Stimulated activated naive CD8-positive, alpha-beta T cell treated with anti-CD3 and anti-CD28 coated beads, Interleukin-15, Interleukin-2, amounts not matched to agents 100 ng/mL and 50 ng/mL, for 24 hours (primary cell): ENCODE measurements around the gene PSMD8.
"Not testable (repeated sequence)": the region's sequence is repeated elsewhere in the genome, so short reads cannot be mapped to it uniquely, and the experiment has no call there.

Experiments
- H3K27ac Mint-ChIP-seq: one replicate; pipeline ENCODE4 v1.8.0; 2021; ENCODE audit warnings: mild to moderate bottlenecking, mixed read lengths
- H3K27me3 Mint-ChIP-seq: one replicate; pipeline ENCODE4 v1.8.0; 2021; ENCODE audit warnings: mixed read lengths
- H3K36me3 Mint-ChIP-seq: one replicate; pipeline ENCODE4 v1.8.0; 2021; ENCODE audit warnings: low read depth, mixed read lengths
- H3K4me1 Mint-ChIP-seq: one replicate; pipeline ENCODE4 v1.8.0; 2021; ENCODE audit warnings: low read depth, mixed read lengths
- H3K4me3 Mint-ChIP-seq: one replicate; pipeline ENCODE4 v1.8.0; 2021; ENCODE audit warnings: mild to moderate bottlenecking, mixed read lengths
- H3K9me3 Mint-ChIP-seq: one replicate; pipeline ENCODE4 v1.8.0; 2021; ENCODE audit warnings: mixed read lengths

Gene PSMD8

GRCh38 chr19:38404858-38405257 is 30.5 kb downstream of the PSMD8 start:
- H3K4me3 Mint-ChIP-seq: peak overlapping the region; percentile 13
- no peak overlapping the region for H3K27ac Mint-ChIP-seq
- peaks cover 16% of the 10 kb centered on the region for H3K4me1 Mint-ChIP-seq
- H3K9me3 Mint-ChIP-seq: no peaks in the 10 kb centered on the region
- peaks cover 4% of the 10 kb centered on the region for H3K36me3 Mint-ChIP-seq
- H3K27me3 Mint-ChIP-seq: peaks cover 4% of the 10 kb centered on the region

GRCh38 chr19:38405276-38405675 is 30.9 kb downstream of the PSMD8 start:
- H3K36me3 Mint-ChIP-seq: peaks cover 4% of the 10 kb centered on the region
- H3K4me3 Mint-ChIP-seq: no peak overlapping the region

GRCh38 chr19:38409631-38410133 is 35.3 kb downstream of the PSMD8 start:
- no peaks in the 10 kb centered on the region for H3K9me3 Mint-ChIP-seq
- H3K27me3 Mint-ChIP-seq: no peaks in the 10 kb centered on the region
- H3K36me3 Mint-ChIP-seq: peaks cover 4% of the 10 kb centered on the region
- no peak overlapping the region for H3K27ac Mint-ChIP-seq
- H3K4me3 Mint-ChIP-seq: no peak overlapping the region
- H3K4me1 Mint-ChIP-seq: no peaks in the 10 kb centered on the region

More at GRCh38 chr19:38405276-38405675, 30.9 kb downstream of the PSMD8 start:
- H3K27ac Mint-ChIP-seq: no peak overlapping the region
- H3K27me3 Mint-ChIP-seq: peaks cover 1% of the 10 kb centered on the region
- H3K4me1 Mint-ChIP-seq: peaks cover 16% of the 10 kb centered on the region
- no peaks in the 10 kb centered on the region for H3K9me3 Mint-ChIP-seq

- H3K4me3 Mint-ChIP-seq, H3K36me3 Mint-ChIP-seq, H3K27me3 Mint-ChIP-seq, H3K27ac Mint-ChIP-seq, H3K9me3 Mint-ChIP-seq, H3K4me1 Mint-ChIP-seq: not testable (repeated sequence)
Observed at GRCh38 chr19:38410407-38410806, 36.0 kb downstream of the PSMD8 start.

GRCh38 chr19:38411041-38411712 is 36.8 kb downstream of the PSMD8 start:
- Mint-ChIP-seq H3K27ac (no peak overlapping the region), H3K4me1 (no peaks in the 10 kb centered on the region), H3K27me3 (no peaks in the 10 kb centered on the region), H3K9me3 (no peaks in the 10 kb centered on the region), H3K4me3 (no peak overlapping the region), H3K36me3 (peaks cover 4% of the 10 kb centered on the region)

- H3K27ac Mint-ChIP-seq, H3K27me3 Mint-ChIP-seq, H3K4me3 Mint-ChIP-seq, H3K36me3 Mint-ChIP-seq, H3K9me3 Mint-ChIP-seq, H3K4me1 Mint-ChIP-seq: not testable (repeated sequence)
Observed at GRCh38 chr19:38411898-38412297, 37.5 kb downstream of the PSMD8 start.

GRCh38 chr19:38412491-38412890 is 38.1 kb downstream of the PSMD8 start:
- Mint-ChIP-seq H3K36me3 (no peaks in the 10 kb centered on the region), H3K4me3 (no peak overlapping the region), H3K27ac (no peak overlapping the region), H3K4me1 (peaks cover 6% of the 10 kb centered on the region), H3K27me3 (no peaks in the 10 kb centered on the region), H3K9me3 (no peaks in the 10 kb centered on the region)

GRCh38 chr19:38412961-38413360 is 38.6 kb downstream of the PSMD8 start:
- H3K27me3 Mint-ChIP-seq: no peaks in the 10 kb centered on the region
- no peak overlapping the region for H3K27ac Mint-ChIP-seq
- no peak overlapping the region for H3K4me3 Mint-ChIP-seq
- peaks cover 11% of the 10 kb centered on the region for H3K4me1 Mint-ChIP-seq
- H3K9me3 Mint-ChIP-seq: no peaks in the 10 kb centered on the region
- no peaks in the 10 kb centered on the region for H3K36me3 Mint-ChIP-seq

- Mint-ChIP-seq H3K4me3 (no peak overlapping the region), H3K36me3 (no peaks in the 10 kb centered on the region), H3K4me1 (peaks cover 14% of the 10 kb centered on the region), H3K27me3 (no peaks in the 10 kb centered on the region), H3K27ac (no peak overlapping the region), H3K9me3 (no peaks in the 10 kb centered on the region)
Observed at GRCh38 chr19:38413416-38413815, 39.0 kb downstream of the PSMD8 start.

GRCh38 chr19:38417146-38417543 is 42.8 kb downstream of the PSMD8 start:
- Mint-ChIP-seq H3K36me3 (no peaks in the 10 kb centered on the region), H3K9me3 (no peaks in the 10 kb centered on the region), H3K27ac (peak overlapping the region; percentile 61), H3K4me1 (peaks cover 21% of the 10 kb centered on the region), H3K27me3 (no peaks in the 10 kb centered on the region), H3K4me3 (peak overlapping the region; percentile 79)

- H3K36me3 Mint-ChIP-seq: no peaks in the 10 kb centered on the region
- peaks cover 21% of the 10 kb centered on the region for H3K4me1 Mint-ChIP-seq
- H3K27me3 Mint-ChIP-seq: no peaks in the 10 kb centered on the region
- peak overlapping the region; percentile 79 for H3K4me3 Mint-ChIP-seq
- H3K27ac Mint-ChIP-seq: peak overlapping the region; percentile 61
- H3K9me3 Mint-ChIP-seq: no peaks in the 10 kb centered on the region
Observed at GRCh38 chr19:38417544-38418506, 43.5 kb downstream of the PSMD8 start.

- Mint-ChIP-seq H3K36me3 (no peaks in the 10 kb centered on the region), H3K27me3 (no peaks in the 10 kb centered on the region), H3K4me3 (no peak overlapping the region), H3K27ac (no peak overlapping the region), H3K4me1 (peaks cover 25% of the 10 kb centered on the region), H3K9me3 (no peaks in the 10 kb centered on the region)
Observed at GRCh38 chr19:38420935-38421334, 46.6 kb downstream of the PSMD8 start.

- peaks cover 33% of the 10 kb centered on the region for H3K4me1 Mint-ChIP-seq
- no peak overlapping the region for H3K27ac Mint-ChIP-seq
- H3K36me3 Mint-ChIP-seq: no peaks in the 10 kb centered on the region
- H3K27me3 Mint-ChIP-seq: no peaks in the 10 kb centered on the region
- H3K9me3 Mint-ChIP-seq: no peaks in the 10 kb centered on the region
- H3K4me3 Mint-ChIP-seq: no peak overlapping the region
Observed at GRCh38 chr19:38421856-38422255, 47.5 kb downstream of the PSMD8 start.

- Mint-ChIP-seq H3K4me3 (no peak overlapping the region), H3K4me1 (peaks cover 33% of the 10 kb centered on the region), H3K9me3 (no peaks in the 10 kb centered on the region), H3K27ac (no peak overlapping the region), H3K27me3 (no peaks in the 10 kb centered on the region), H3K36me3 (no peaks in the 10 kb centered on the region)
Observed at GRCh38 chr19:38422438-38422837, 48.1 kb downstream of the PSMD8 start.

- Mint-ChIP-seq H3K4me1 (peaks cover 33% of the 10 kb centered on the region), H3K4me3 (no peak overlapping the region), H3K36me3 (no peaks in the 10 kb centered on the region), H3K27me3 (no peaks in the 10 kb centered on the region), H3K9me3 (no peaks in the 10 kb centered on the region), H3K27ac (no peak overlapping the region)
Observed at GRCh38 chr19:38424272-38424671, 49.9 kb downstream of the PSMD8 start.
